A549 (cell line): Measurements from ENCODE around the gene MEGF6. TPM values are rescaled to one million over a fixed set of nuclear protein-coding genes. Genes with fewer than 3 reads are reported as not detected.

Experiments
- ATAC-seq, 2 experiments: fragments of 200-7000 bp in 1 of 2; fragments of >200 bp in 1 of 2; cut with Nextera tagmentation in 1 of 2; cut with Tn5 transposase in 1 of 2; 3 replicates each; pipeline versions ENCODE4 v1.8.0 to v1.9.1; 2018 to 2020; ENCODE audit warnings: mild to moderate bottlenecking in 1 of 2, moderate library complexity in 1 of 2
- CTCF ChIA-PET: fragments of 300-600 bp; sonication (Branson Sonifier 250); formaldehyde crosslinking; extraction: SDS; loops from one replicate; lab custom pipeline; 2021; ENCODE audit warnings: antibody characterized with exemption, inconsistent platforms; lab: Yijun Ruan, JAX
- POLR2A ChIA-PET: fragments of 350-600 bp; formaldehyde crosslinking; extraction: SDS; loops from one replicate; lab custom pipeline; 2021; ENCODE audit warnings: antibody characterized with exemption, inconsistent platforms; lab: Yijun Ruan, JAX
- DNase-seq, 2 experiments: peaks; one replicate each; pipeline versions ENCODE4 v3.0.0 to v3.0.0-alpha.2; 2011 to 2016; ENCODE audit warnings: low read depth in 1 of 2, low spot score in 1 of 2
- FAIRE-seq: peaks from 2 replicates; lab custom pipeline; 2011; peaks lifted over from hg19 to GRCh38; lab: Jason Lieb, UNC
- H3K27ac ChIP-seq, 2 experiments: fragments of >200 bp; sonication (Bioruptor Twin); formaldehyde crosslinking; 3 replicates each; pipeline ENCODE4 v1.5.1; 2016 to 2017
- H3K4me1 ChIP-seq: fragments of >200 bp; sonication (Bioruptor Twin); formaldehyde crosslinking; 3 replicates; pipeline ENCODE4 v1.6.1; 2016
- H3K4me2 ChIP-seq: fragments of >200 bp; sonication (Bioruptor Twin); formaldehyde crosslinking; 3 replicates; pipeline ENCODE4 v1.6.1; 2016
- H3K4me3 ChIP-seq: fragments of >200 bp; sonication (Bioruptor Twin); formaldehyde crosslinking; 3 replicates; pipeline ENCODE4 v1.5.1; 2016
- H3K9me3 ChIP-seq: fragments of >200 bp; sonication (Bioruptor Twin); formaldehyde crosslinking; 3 replicates; pipeline ENCODE4 v1.6.1; 2016
- ATOH8 ChIP-seq: fragments of 250-450 bp; sonication (Bioruptor Pico); IDR thresholded peaks from 2 replicates; pipeline ENCODE4 v1.5.0; 2020; ENCODE audit warnings: low read depth, mild to moderate bottlenecking, moderate library complexity
- CHD2 ChIP-seq: fragments of 150-350 bp; IDR thresholded peaks from 2 replicates; pipeline ENCODE4 v1.6.1; 2014; ENCODE audit warnings: low read length; ENCODE audit not compliant: partially characterized antibody
- ELK1 ChIP-seq: fragments of 150-350 bp; IDR thresholded peaks from 2 replicates; pipeline ENCODE4 v1.6.1; 2014; ENCODE audit warnings: low read depth, mild to moderate bottlenecking, low read length
- EP300 ChIP-seq, 2 experiments: fragments of >200 bp; sonication (Bioruptor Twin); formaldehyde crosslinking; IDR thresholded peaks; 2 replicates in 1 of 2; 3 replicates in 1 of 2; pipeline ENCODE4 v1.6.1; 2016 to 2017
- FOSL2 ChIP-seq, 2 experiments: fragments of 450-650 bp in 1 of 2; fragments of >200 bp in 1 of 2; sonication (Bioruptor Twin) in 1 of 2; formaldehyde crosslinking; IDR thresholded peaks; 2 replicates each; pipeline versions ENCODE4 v1.5.0 to v1.6.1; 2016 to 2020; ENCODE audit warnings: mild to moderate bottlenecking in 1 of 2, moderate library complexity in 1 of 2
- HDAC2 ChIP-seq: fragments of 200-600 bp; sonication (generic); IDR thresholded peaks from 2 replicates; pipeline ENCODE4 v1.6.1; 2016
- HEYL ChIP-seq: fragments of 250-450 bp; sonication (Bioruptor Pico); IDR thresholded peaks from 2 replicates; pipeline ENCODE4 v1.8.0; 2021; ENCODE audit warnings: mild to moderate bottlenecking, moderate library complexity
- HOXB13 ChIP-seq: fragments of 250-450 bp; sonication (Bioruptor Pico); IDR thresholded peaks from 2 replicates; pipeline ENCODE4 v1.5.0; 2020; ENCODE audit warnings: low read depth, mild to moderate bottlenecking, moderate library complexity
- KDM5A ChIP-seq: fragments of 200-600 bp; sonication (generic); IDR thresholded peaks from 2 replicates; pipeline ENCODE4 v1.6.1; 2016; ENCODE audit warnings: antibody characterized with exemption, mild to moderate bottlenecking
- MYC ChIP-seq: IDR thresholded peaks from 2 replicates; pipeline ENCODE4 v1.6.1; 2012; ENCODE audit warnings: mild to moderate bottlenecking, inconsistent platforms, low read length, improper control_type of control experiment, borderline replicate concordance
- NPAS2 ChIP-seq: fragments of 250-450 bp; sonication (Bioruptor Pico); IDR thresholded peaks from 2 replicates; pipeline ENCODE4 v1.8.0; 2022; ENCODE audit warnings: mild to moderate bottlenecking, moderate library complexity, borderline replicate concordance
- PHF8 ChIP-seq: fragments of 200-600 bp; sonication (generic); IDR thresholded peaks from 2 replicates; pipeline ENCODE4 v1.6.1; 2016; ENCODE audit warnings: low read depth, mild to moderate bottlenecking, antibody characterized with exemption, moderate library complexity, borderline replicate concordance
- POLR2A ChIP-seq: IDR thresholded peaks from 2 replicates; pipeline ENCODE4 v1.6.1; 2012; ENCODE audit warnings: mild to moderate bottlenecking, low read length
- POLR2AphosphoS2 ChIP-seq: conservative IDR thresholded peaks from 2 replicates; pipeline ENCODE4 v1.6.1; 2012; ENCODE audit warnings: low read length, improper control_type of control experiment, inconsistent platforms
- RAD21 ChIP-seq, 2 experiments: fragments of >200 bp in 1 of 2; sonication (Bioruptor Twin) in 1 of 2; formaldehyde crosslinking in 1 of 2; IDR thresholded peaks in 1 of 2; conservative IDR thresholded peaks in 1 of 2; 2 replicates in 1 of 2; 3 replicates in 1 of 2; pipeline ENCODE4 v1.6.1; 2012 to 2018; ENCODE audit warnings: inconsistent platforms in 1 of 2
- RCOR1 ChIP-seq: fragments of 150-350 bp; IDR thresholded peaks from 2 replicates; pipeline ENCODE4 v1.6.1; 2014; ENCODE audit warnings: antibody characterized with exemption, low read length, low read depth
- SMC3 ChIP-seq: fragments of >200 bp; sonication (Bioruptor Twin); formaldehyde crosslinking; IDR thresholded peaks from 3 replicates; pipeline ENCODE4 v1.6.1; 2018; ENCODE audit warnings: inconsistent platforms
- TP53 ChIP-seq: fragments of 250-450 bp; sonication (Bioruptor Pico); IDR thresholded peaks from 2 replicates; pipeline ENCODE4 v1.5.0; 2021; ENCODE audit warnings: mild to moderate bottlenecking, moderate library complexity
- USF2 ChIP-seq: fragments of 450-650 bp; IDR thresholded peaks from 2 replicates; pipeline ENCODE4 v1.6.1; 2014; ENCODE audit warnings: antibody characterized with exemption
- ZC3H11A ChIP-seq: fragments of 450-650 bp; IDR thresholded peaks from 2 replicates; pipeline ENCODE4 v1.6.1; 2014; ENCODE audit warnings: antibody characterized with exemption, mild to moderate bottlenecking
- ZNF302 ChIP-seq: fragments of 250-450 bp; sonication (Bioruptor Pico); IDR thresholded peaks from 2 replicates; pipeline ENCODE4 v1.9.0; 2021; ENCODE audit warnings: inconsistent platforms, mild to moderate bottlenecking, moderate library complexity
- WGBS: methylation state at CpG from one replicate; pipeline ENCODE4 v1.1.6; 2017; ENCODE audit errors: missing lambda C conversion rate; 5-methylcytosine and 5-hydroxymethylcytosine counted together
- polyA plus RNA-seq, 4 experiments: library from polyadenylated mRNA; depleted of rRNA in 3 of 4; stranded (reverse); fragments of >200 nt; fragmentation: RNase III in 1 of 4; extraction: RNeasy Plus Mini Kit Qiagen cat#74134 plus additional on column Dnase treatment in 1 of 4; gene quantifications; 2 replicates in 3 of 4; 3 replicates in 1 of 4; pipeline ENCODE4 v1.2.3, GENCODE V29; 2011 to 2017
- TF ChIP-seq, protein P1 (sequence below): fragments of >200 bp; sonication (Bioruptor Twin); formaldehyde crosslinking; IDR thresholded peaks from 3 replicates; pipeline ENCODE4 v1.5.1; 2016

MEGF6 gene
- polyA plus RNA-seq, 2 of the 4 experiments (the other 2 are of a cell fraction) = 0.66 to 13.7 TPM

DNA sequence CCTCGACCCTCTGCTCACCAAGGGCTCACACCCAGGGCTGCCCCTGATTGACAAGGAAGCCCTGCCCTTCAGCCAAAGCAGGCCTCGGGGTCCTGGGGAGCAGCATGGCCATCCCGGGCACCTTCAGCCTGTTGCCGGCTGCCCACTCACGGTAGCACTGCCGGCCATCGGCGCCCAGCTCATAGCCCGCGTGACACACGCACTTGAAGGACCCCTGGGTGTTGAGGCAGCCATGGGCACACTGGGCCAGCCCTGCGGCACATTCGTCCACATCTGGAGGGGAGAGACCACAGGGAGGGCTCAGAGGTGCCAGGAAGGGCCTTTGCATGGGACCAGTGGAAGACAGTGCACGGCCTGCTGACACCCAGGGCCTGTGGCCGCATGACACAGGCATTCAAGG is 99.5 kb downstream of the MEGF6 start (continued):
- TF ChIP-seq ELK1 = no peak
- TF ChIP-seq EP300 (IDR thresholded peaks at IDR 0.05) = no peak
- TF ChIP-seq CHD2 = no peak

GRCh38 chr1:3511306-3511705 is 100.0 kb downstream of the MEGF6 start:
- ChIA-PET POLR2A (no interaction called here), CTCF (interaction anchor here (1.3 kb wide), 1 partner anchor 19 kb away, joined by 3 read pairs; no protein-coding TSS in a partner anchor)
- ATAC-seq (no peak), FAIRE-seq (no peak), DNase-seq (no peak)
- Histone ChIP-seq H3K4me1 (peaks cover 7% of the 10 kb centered on the region; the same call in 2 of the 3 replicates), H3K27ac (no peak overlapping the region; a peak in 1 of 6 replicates), H3K9me3 (no peaks in the 10 kb centered on the region), H3K4me3 (no peak overlapping the region), H3K4me2 (no peak overlapping the region)
- TF ChIP-seq HOXB13 (CRISPR knock-in tag) (no peak), FOSL2 (IDR thresholded peaks at IDR 0.05) (no peak), FOSL2 (CRISPR knock-in tag; IDR thresholded peaks at IDR 0.05) (no peak), ATOH8 (CRISPR knock-in tag) (no peak), RAD21 (conservative IDR thresholded peaks at IDR 0.05 in 1 of 2, IDR thresholded peaks at IDR 0.05 in 1 of 2) (no peak), SMC3 (no peak), TP53 (CRISPR knock-in tag) (no peak), ZC3H11A (no peak), POLR2A (no peak), NPAS2 (CRISPR knock-in tag) (no peak), ZNF302 (no peak), RCOR1 (no peak), HEYL (CRISPR knock-in tag) (no peak), POLR2AphosphoS2 (no peak), PHF8 (no peak), HDAC2 (no peak), USF2 (no peak), MYC (no peak), KDM5A (no peak), ELK1 (no peak)
- TF ChIP-seq, protein P1, sequence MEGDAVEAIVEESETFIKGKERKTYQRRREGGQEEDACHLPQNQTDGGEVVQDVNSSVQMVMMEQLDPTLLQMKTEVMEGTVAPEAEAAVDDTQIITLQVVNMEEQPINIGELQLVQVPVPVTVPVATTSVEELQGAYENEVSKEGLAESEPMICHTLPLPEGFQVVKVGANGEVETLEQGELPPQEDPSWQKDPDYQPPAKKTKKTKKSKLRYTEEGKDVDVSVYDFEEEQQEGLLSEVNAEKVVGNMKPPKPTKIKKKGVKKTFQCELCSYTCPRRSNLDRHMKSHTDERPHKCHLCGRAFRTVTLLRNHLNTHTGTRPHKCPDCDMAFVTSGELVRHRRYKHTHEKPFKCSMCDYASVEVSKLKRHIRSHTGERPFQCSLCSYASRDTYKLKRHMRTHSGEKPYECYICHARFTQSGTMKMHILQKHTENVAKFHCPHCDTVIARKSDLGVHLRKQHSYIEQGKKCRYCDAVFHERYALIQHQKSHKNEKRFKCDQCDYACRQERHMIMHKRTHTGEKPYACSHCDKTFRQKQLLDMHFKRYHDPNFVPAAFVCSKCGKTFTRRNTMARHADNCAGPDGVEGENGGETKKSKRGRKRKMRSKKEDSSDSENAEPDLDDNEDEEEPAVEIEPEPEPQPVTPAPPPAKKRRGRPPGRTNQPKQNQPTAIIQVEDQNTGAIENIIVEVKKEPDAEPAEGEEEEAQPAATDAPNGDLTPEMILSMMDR = no peak
- 91% methylated on average over 6 of the region's 16 CpGs for WGBS
